ENCODE results near the gene HLA-DMB.

The HLA-DMB gene

GRCh38 chr6:32905078-32905477, 35.8 kb downstream of the HLA-DMB start:
- no peak for DNase-seq

- no peak for DNase-seq
Measured at GRCh38 chr6:32903952-32904351, 36.9 kb downstream of the HLA-DMB start.

- DNase-seq: no peak
Measured at GRCh38 chr6:32895006-32895345, 45.9 kb downstream of the HLA-DMB start.

- DNase-seq: peak; percentile 80
Measured at GRCh38 chr6:32894085-32895005, 46.5 kb downstream of the HLA-DMB start.

GRCh38 chr6:32890831-32891230, 50.0 kb downstream of the HLA-DMB start:
- DNase-seq: no peak

GRCh38 chr6:32889533-32889932, 51.3 kb downstream of the HLA-DMB start:
- DNase-seq: no peak

- no peak for DNase-seq
Measured at GRCh38 chr6:32888576-32888975, 52.3 kb downstream of the HLA-DMB start.

GRCh38 chr6:32887616-32888015, 53.2 kb downstream of the HLA-DMB start:
- DNase-seq: no peak

GRCh38 chr6:32886681-32887383, 54.0 kb downstream of the HLA-DMB start:
- no peak for DNase-seq

GRCh38 chr6:32885698-32886286, 55.0 kb downstream of the HLA-DMB start:
- DNase-seq: no peak

Data from NCI-H2107 (cell line).